ENCODE results near the gene DOCK3. TPM values are rescaled to one million over a fixed set of nuclear protein-coding genes. Genes with fewer than 3 reads are reported as not detected.
A peak's percentile ranks its signal among the peaks of the same experiment; 100 is the strongest.

The DOCK3 gene
- total RNA-seq, 1 donor: 0.36 TPM

DNA sequence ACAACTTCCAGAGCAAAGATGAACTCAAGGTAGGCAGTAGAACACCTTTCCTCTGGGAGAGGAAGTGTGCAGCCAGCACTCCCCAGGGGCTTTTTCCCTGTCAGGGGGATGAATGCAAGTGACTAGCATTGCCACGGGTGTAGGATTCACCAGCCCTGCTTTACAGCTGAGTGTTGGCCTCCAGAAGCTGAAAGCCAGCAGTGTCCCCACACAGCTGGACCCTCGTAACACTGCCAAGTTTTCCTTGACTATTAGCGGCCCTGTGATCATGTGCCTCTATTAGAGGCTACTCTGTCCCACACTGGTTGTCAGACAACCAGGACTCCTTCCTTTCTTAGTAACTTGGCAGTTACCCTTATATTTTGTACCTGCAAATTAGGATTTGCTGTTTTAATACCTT is 605.4 kb downstream of the DOCK3 start:
- Histone ChIP-seq H3K4me3 (ENCODE audit: insufficient read depth, low read length) (no peak overlapping the region), H3K27me3 (ENCODE audit: insufficient read depth, low read length) (no peaks in the 10 kb centered on the region)
- DNase-seq (ENCODE audit: insufficient read length, low spot score, missing footprints): no peak

DNA sequence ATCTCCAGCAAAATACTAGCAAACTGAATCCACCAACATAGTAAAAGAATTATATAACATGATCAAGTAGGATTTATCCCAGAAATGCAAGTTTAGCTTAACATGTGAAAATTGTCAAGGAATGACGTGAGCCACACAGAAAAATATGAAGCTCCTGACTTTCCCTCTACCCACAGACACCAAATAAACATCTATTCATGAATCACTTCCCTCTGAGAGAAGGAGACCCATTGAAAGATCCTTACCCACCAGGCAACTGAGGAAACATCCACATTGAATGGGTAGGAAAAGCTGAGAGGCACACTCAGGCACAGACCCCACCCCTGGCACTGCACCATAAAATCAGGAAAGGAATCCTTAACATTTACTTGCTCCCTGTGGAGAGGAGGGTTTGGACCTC is 608.2 kb downstream of the DOCK3 start:
- TF ChIP-seq, protein P1, sequence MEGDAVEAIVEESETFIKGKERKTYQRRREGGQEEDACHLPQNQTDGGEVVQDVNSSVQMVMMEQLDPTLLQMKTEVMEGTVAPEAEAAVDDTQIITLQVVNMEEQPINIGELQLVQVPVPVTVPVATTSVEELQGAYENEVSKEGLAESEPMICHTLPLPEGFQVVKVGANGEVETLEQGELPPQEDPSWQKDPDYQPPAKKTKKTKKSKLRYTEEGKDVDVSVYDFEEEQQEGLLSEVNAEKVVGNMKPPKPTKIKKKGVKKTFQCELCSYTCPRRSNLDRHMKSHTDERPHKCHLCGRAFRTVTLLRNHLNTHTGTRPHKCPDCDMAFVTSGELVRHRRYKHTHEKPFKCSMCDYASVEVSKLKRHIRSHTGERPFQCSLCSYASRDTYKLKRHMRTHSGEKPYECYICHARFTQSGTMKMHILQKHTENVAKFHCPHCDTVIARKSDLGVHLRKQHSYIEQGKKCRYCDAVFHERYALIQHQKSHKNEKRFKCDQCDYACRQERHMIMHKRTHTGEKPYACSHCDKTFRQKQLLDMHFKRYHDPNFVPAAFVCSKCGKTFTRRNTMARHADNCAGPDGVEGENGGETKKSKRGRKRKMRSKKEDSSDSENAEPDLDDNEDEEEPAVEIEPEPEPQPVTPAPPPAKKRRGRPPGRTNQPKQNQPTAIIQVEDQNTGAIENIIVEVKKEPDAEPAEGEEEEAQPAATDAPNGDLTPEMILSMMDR (IDR thresholded peaks at IDR 0.05; ENCODE audit: extremely low read depth, low read depth, low read length): no peak
- H3K36me3 ChIP-seq (ENCODE audit: insufficient read depth, low read length): no peaks in the 10 kb centered on the region
- peak overlapping the region; percentile 54 for H3K27ac ChIP-seq (ENCODE audit: low read depth, low read length)
- H2AFZ ChIP-seq (ENCODE audit: low read length): peak overlapping the region; percentile 69
- H3K4me3 ChIP-seq (ENCODE audit: insufficient read depth, low read length): no peak overlapping the region
- H3K4me1 ChIP-seq (ENCODE audit: insufficient read depth, low read length): peaks cover 13% of the 10 kb centered on the region
- H3K9me3 ChIP-seq (ENCODE audit: low read depth, low read length): peaks cover 3% of the 10 kb centered on the region
- H3K27me3 ChIP-seq (ENCODE audit: insufficient read depth, low read length): no peaks in the 10 kb centered on the region
- peak; percentile 79 for DNase-seq (ENCODE audit: insufficient read length, low spot score, missing footprints)
- H3K4me2 ChIP-seq (ENCODE audit: insufficient read depth, low read length): peak overlapping the region; percentile 37
- no peaks in the 10 kb centered on the region for H3K79me2 ChIP-seq (ENCODE audit: insufficient read depth, low read length)
- no peaks in the 10 kb centered on the region for H4K20me1 ChIP-seq (ENCODE audit: insufficient read depth, low read length)

More for the DNA sequence above, 605.4 kb downstream of the DOCK3 start:
- Histone ChIP-seq H3K36me3 (ENCODE audit: insufficient read depth, low read length) (no peaks in the 10 kb centered on the region), H3K4me1 (ENCODE audit: insufficient read depth, low read length) (peaks cover 13% of the 10 kb centered on the region), H3K79me2 (ENCODE audit: insufficient read depth, low read length) (no peaks in the 10 kb centered on the region), H3K9me3 (ENCODE audit: low read depth, low read length) (peaks cover 3% of the 10 kb centered on the region), H3K27ac (ENCODE audit: low read depth, low read length) (no peak overlapping the region), H4K20me1 (ENCODE audit: insufficient read depth, low read length) (no peaks in the 10 kb centered on the region), H2AFZ (ENCODE audit: low read length) (no peak overlapping the region), H3K4me2 (ENCODE audit: insufficient read depth, low read length) (no peak overlapping the region)
- TF ChIP-seq, protein P1 (IDR thresholded peaks at IDR 0.05; ENCODE audit: extremely low read depth, low read depth, low read length): no peak

DNA sequence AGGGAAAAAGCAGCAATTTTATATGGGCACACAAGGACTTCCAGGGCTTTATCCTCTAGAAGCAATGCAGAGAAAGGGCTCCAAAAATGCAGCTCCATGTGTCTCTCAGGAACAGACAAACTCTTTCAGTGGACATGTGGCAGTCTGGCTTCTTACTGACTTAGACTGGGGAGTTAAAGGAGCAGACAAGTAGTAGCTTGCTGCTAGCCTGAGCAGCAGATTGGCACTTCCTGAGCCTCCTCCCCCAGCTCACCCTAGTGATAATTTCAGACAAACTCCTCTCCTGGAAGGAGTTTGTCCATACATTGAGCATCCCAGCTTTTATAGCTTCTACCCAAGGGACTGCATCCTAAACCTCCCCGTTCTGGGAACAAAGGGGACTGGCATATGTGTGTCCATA is 608.7 kb downstream of the DOCK3 start:
- TF ChIP-seq, protein P1 (IDR thresholded peaks at IDR 0.05; ENCODE audit: extremely low read depth, low read depth, low read length): no peak

DNA sequence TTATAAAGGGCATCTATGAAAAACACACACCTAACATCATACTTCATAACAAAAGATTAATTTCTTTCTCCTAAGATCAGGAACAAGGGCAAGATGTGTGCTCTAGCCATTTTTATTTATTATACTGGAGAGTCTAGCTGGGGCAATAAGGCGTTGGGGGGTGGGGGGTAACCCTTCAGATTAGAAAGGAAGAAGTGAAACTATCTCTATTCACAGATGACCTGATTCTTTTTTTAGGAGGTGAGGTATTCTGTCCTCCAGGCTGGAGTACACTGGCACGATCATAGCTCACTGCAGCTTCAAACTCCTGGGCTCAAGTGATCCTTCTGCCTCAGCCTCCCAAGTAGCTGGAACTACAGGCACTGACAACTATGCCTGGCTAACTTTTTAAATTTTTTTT is 620.9 kb downstream of the DOCK3 start:
- H3K9me3 ChIP-seq (ENCODE audit: low read depth, low read length): no peaks in the 10 kb centered on the region
- no peak overlapping the region for H2AFZ ChIP-seq (ENCODE audit: low read length)
- DNase-seq (ENCODE audit: insufficient read length, low spot score, missing footprints): no peak
- TF ChIP-seq, protein P1 (IDR thresholded peaks at IDR 0.05; ENCODE audit: extremely low read depth, low read depth, low read length): no peak
- no peak overlapping the region for H3K4me2 ChIP-seq (ENCODE audit: insufficient read depth, low read length)
- no peak overlapping the region for H3K27ac ChIP-seq (ENCODE audit: low read depth, low read length)
- H3K4me1 ChIP-seq (ENCODE audit: insufficient read depth, low read length): no peaks in the 10 kb centered on the region
- H3K27me3 ChIP-seq (ENCODE audit: insufficient read depth, low read length): no peaks in the 10 kb centered on the region
- H4K20me1 ChIP-seq (ENCODE audit: insufficient read depth, low read length): no peaks in the 10 kb centered on the region
- no peaks in the 10 kb centered on the region for H3K79me2 ChIP-seq (ENCODE audit: insufficient read depth, low read length)
- H3K36me3 ChIP-seq (ENCODE audit: insufficient read depth, low read length): no peaks in the 10 kb centered on the region
- H3K4me3 ChIP-seq (ENCODE audit: insufficient read depth, low read length): no peak overlapping the region

More for the DNA sequence above, 608.7 kb downstream of the DOCK3 start:
- Histone ChIP-seq H3K27ac (ENCODE audit: low read depth, low read length) (peak overlapping the region; percentile 40), H2AFZ (ENCODE audit: low read length) (peak overlapping the region; percentile 69), H3K9me3 (ENCODE audit: low read depth, low read length) (peaks cover 3% of the 10 kb centered on the region), H3K79me2 (ENCODE audit: insufficient read depth, low read length) (no peaks in the 10 kb centered on the region), H3K4me3 (ENCODE audit: insufficient read depth, low read length) (no peak overlapping the region), H4K20me1 (ENCODE audit: insufficient read depth, low read length) (no peaks in the 10 kb centered on the region), H3K27me3 (ENCODE audit: insufficient read depth, low read length) (no peaks in the 10 kb centered on the region), H3K4me1 (ENCODE audit: insufficient read depth, low read length) (peaks cover 13% of the 10 kb centered on the region), H3K4me2 (ENCODE audit: insufficient read depth, low read length) (peak overlapping the region; percentile 37), H3K36me3 (ENCODE audit: insufficient read depth, low read length) (no peaks in the 10 kb centered on the region)
- no peak for DNase-seq (ENCODE audit: insufficient read length, low spot score, missing footprints)

All from osteoblast (primary cell).